T47D (cell line): Measurements from ENCODE around the gene HNF1A.

ENCODE experiments used
- DNase-seq, 2 experiments: peaks; one replicate each; pipeline versions ENCODE4 v3.0.0 to v3.0.0-alpha.2; 2011 to 2012; ENCODE audit warnings: low read depth in 1 of 2, low spot score in 1 of 2
- JUND ChIP-seq: IDR thresholded peaks from 2 replicates; pipeline ENCODE4 v1.6.1; 2012; ENCODE audit warnings: low read depth
- in situ Hi-C: cut with HindIII; loops from 2 replicates; pipeline ENCODE4 v1.10.0; 2016; ENCODE audit warnings: low sequenced_read_pairs, low pct_unique_long_range_greater_than_20kb

Gene HNF1A

GRCh38 chr12:120983759-120984158 is 5.4 kb downstream of the HNF1A start:
- in situ Hi-C loops = no loop called here
- no peak for DNase-seq
- TF ChIP-seq JUND = no peak

- in situ Hi-C loops = no loop called here
- TF ChIP-seq JUND = no peak
- DNase-seq = peak in 1 of 2 experiments; percentile 58
Measured at GRCh38 chr12:120984351-120984898, 6.1 kb downstream of the HNF1A start.

- no peak for TF ChIP-seq JUND
- in situ Hi-C loops = no loop called here
- DNase-seq = no peak
Measured at GRCh38 chr12:120988234-120988633, 9.9 kb downstream of the HNF1A start.

- TF ChIP-seq JUND = no peak
- in situ Hi-C loops = no loop called here
- DNase-seq = no peak
Measured at GRCh38 chr12:120988658-120989057, 10.3 kb downstream of the HNF1A start.

- DNase-seq = no peak
- TF ChIP-seq JUND = no peak
- in situ Hi-C loops = no loop called here
Measured at GRCh38 chr12:120989687-120990086, 11.3 kb downstream of the HNF1A start.

GRCh38 chr12:120990487-120991055 is 12.2 kb downstream of the HNF1A start:
- DNase-seq = no peak
- in situ Hi-C loops = no loop called here

GRCh38 chr12:120991965-120992364 is 13.6 kb downstream of the HNF1A start:
- DNase-seq = no peak
- in situ Hi-C loops = no loop called here
- no peak for TF ChIP-seq JUND

More at GRCh38 chr12:120990487-120991055, 12.2 kb downstream of the HNF1A start:
- no peak for TF ChIP-seq JUND

- TF ChIP-seq JUND = no peak
- in situ Hi-C loops = no loop called here
- DNase-seq = no peak
Measured at GRCh38 chr12:120992989-120993388, 14.6 kb downstream of the HNF1A start.

GRCh38 chr12:120993496-120993895 is 15.2 kb downstream of the HNF1A start:
- in situ Hi-C loops = no loop called here
- TF ChIP-seq JUND = no peak
- no peak for DNase-seq

- no peak for DNase-seq
- no peak for TF ChIP-seq JUND
- in situ Hi-C loops = no loop called here
Measured at GRCh38 chr12:120994059-120994458, 15.7 kb downstream of the HNF1A start.

- peak in 1 of 2 experiments; percentile 65 for DNase-seq
- TF ChIP-seq JUND = no peak
- in situ Hi-C loops = no loop called here
Measured at GRCh38 chr12:120994589-120995337, 16.4 kb downstream of the HNF1A start.

- no peak for DNase-seq
- no peak for TF ChIP-seq JUND
- in situ Hi-C loops = no loop called here
Measured at GRCh38 chr12:120996133-120996746, 17.9 kb downstream of the HNF1A start.

- TF ChIP-seq JUND = no peak
- in situ Hi-C loops = no loop called here
- DNase-seq = no peak
Measured at GRCh38 chr12:120997448-120997847, 19.1 kb downstream of the HNF1A start.
